SH-SY5Y (cell line): Measurements from ENCODE around the gene DDX39B.

Experiments used
- GATA2 ChIP-seq: IDR thresholded peaks from 2 replicates; pipeline ENCODE4 v1.6.1; 2011; ENCODE audit warnings: mild to moderate bottlenecking, low read depth, low read length
- GATA3 ChIP-seq: IDR thresholded peaks from 2 replicates; pipeline ENCODE4 v1.6.1; 2011; ENCODE audit warnings: low read depth, mild to moderate bottlenecking, low read length, moderate library complexity

GRCh38 chr6:31480574-31480973 is 61.2 kb downstream of the DDX39B start:
- no peak for TF ChIP-seq GATA2
- TF ChIP-seq GATA3 = no peak
